PC-3 (cell line): Measurements from ENCODE around the gene GOLGA1. TPM values are rescaled to one million over a fixed set of nuclear protein-coding genes. Genes with fewer than 3 reads are reported as not detected.
"Not testable (repeated sequence)": the region's sequence is repeated elsewhere in the genome, so short reads cannot be mapped to it uniquely, and the experiment has no call there.

Experiments
- ATAC-seq: fragments of 200-7000 bp; cut with Tn5 transposase; 2 replicates; pipeline ENCODE4 v1.9.1; 2020; ENCODE audit warnings: mild to moderate bottlenecking, moderate library complexity
- BruUV-seq: library from RNA; stranded (reverse); fragments of 400-500 nt; replicated peaks from 2 replicates; lab custom pipeline; 2021; lab: Mats Ljungman, UMichigan
- CTCF ChIA-PET: fragments of 300-600 bp; sonication (Branson Sonifier 250); formaldehyde crosslinking; loops from one replicate; lab custom pipeline; 2022; ENCODE audit warnings: antibody characterized with exemption; lab: Charles Lee
- POLR2A ChIA-PET: fragments of 300-600 bp; sonication (Branson Sonifier 250); formaldehyde crosslinking; loops from one replicate; lab custom pipeline; 2022; ENCODE audit warnings: antibody characterized with exemption; ENCODE audit not compliant: unreplicated experiment; lab: Charles Lee
- DNase-seq: peaks from one replicate; pipeline ENCODE4 v3.0.0-alpha.2; 2015
- H2AFZ ChIP-seq: fragments of 300-600 bp; sonication (generic); 2 replicates; pipeline ENCODE4 v1.6.0; 2016; ENCODE audit warnings: antibody characterized with exemption, low read length
- H3F3A ChIP-seq: fragments of 300-600 bp; sonication (generic); one replicate; pipeline ENCODE4 v1.6.0; 2017; ENCODE audit warnings: antibody characterized with exemption, low read length, control low read depth, mild to moderate bottlenecking; ENCODE audit not compliant: unreplicated experiment
- H3K27ac ChIP-seq: fragments of 300-600 bp; sonication (generic); 2 replicates; pipeline ENCODE4 v1.5.1; 2016; ENCODE audit warnings: mild to moderate bottlenecking, low read length
- H3K27me3 ChIP-seq: fragments of 300-600 bp; sonication (generic); 2 replicates; pipeline ENCODE4 v1.6.1; 2016; ENCODE audit warnings: low read length, mixed read lengths
- H3K36me3 ChIP-seq: fragments of 300-600 bp; sonication (generic); 2 replicates; pipeline ENCODE4 v1.6.1; 2016; ENCODE audit warnings: low read depth, mixed run types, low read length, mixed read lengths
- H3K4me1 ChIP-seq: fragments of 300-600 bp; sonication (generic); 2 replicates; pipeline ENCODE4 v1.5.1; 2016; ENCODE audit warnings: low read length; ENCODE audit not compliant: insufficient read depth
- H3K4me2 ChIP-seq: fragments of 300-600 bp; sonication (generic); 2 replicates; pipeline ENCODE4 v1.6.0; 2016; ENCODE audit warnings: low read length
- H3K4me3 ChIP-seq: fragments of 300-600 bp; sonication (generic); 2 replicates; pipeline ENCODE4 v1.5.1; 2016; ENCODE audit warnings: mild to moderate bottlenecking, low read length, mixed read lengths
- H3K79me2 ChIP-seq: fragments of 300-600 bp; sonication (generic); 2 replicates; pipeline ENCODE4 v1.6.1; 2017; ENCODE audit warnings: low read length, mixed read lengths
- H3K9ac ChIP-seq: fragments of 300-600 bp; sonication (generic); 2 replicates; pipeline ENCODE4 v1.6.0; 2016; ENCODE audit warnings: mild to moderate bottlenecking, low read length
- H3K9me2 ChIP-seq: fragments of 300-600 bp; sonication (generic); replicated peaks from 2 replicates; pipeline ENCODE4 v1.6.1; 2016; ENCODE audit warnings: mixed run types, low read length, mixed read lengths
- H3K9me3 ChIP-seq: fragments of 300-600 bp; sonication (generic); 2 replicates; pipeline ENCODE4 v1.6.1; 2016; ENCODE audit warnings: low read length, mixed read lengths
- H4K20me1 ChIP-seq: fragments of 300-600 bp; sonication (generic); 2 replicates; pipeline ENCODE4 v1.6.1; 2016; ENCODE audit warnings: low read length, mixed read lengths
- CTCF ChIP-seq: fragments of 300-600 bp; sonication (generic); conservative IDR thresholded peaks from 2 replicates; pipeline ENCODE4 v1.5.1; 2017; ENCODE audit warnings: antibody characterized with exemption, low read depth, mild to moderate bottlenecking, low read length
- EZH2 ChIP-seq: fragments of 300-600 bp; sonication (generic); IDR thresholded peaks from one replicate; pipeline ENCODE4 v1.6.1; 2017; ENCODE audit warnings: antibody characterized with exemption, mild to moderate bottlenecking, low read length; ENCODE audit not compliant: unreplicated experiment
- EZH2phosphoT487 ChIP-seq: fragments of 300-600 bp; sonication (generic); IDR thresholded peaks from 2 replicates; pipeline ENCODE4 v1.6.1; 2018; ENCODE audit warnings: mild to moderate bottlenecking, antibody characterized with exemption, low read length, borderline replicate concordance
- intact Hi-C: fragments of 100-400 bp; cut with micrococcal nuclease; formaldehyde crosslinking; loops from 2 replicates; pipeline ENCODE4 v1.9.0; 2023
- total RNA-seq: library from RNA; depleted of rRNA; stranded (reverse); fragments of >200 nt; gene quantifications from 2 replicates; pipeline ENCODE4 v1.2.3, GENCODE V29; 2014

Gene GOLGA1
- total RNA-seq, 1 experiment from 2014 or later: 8.6 TPM

- Histone ChIP-seq H3K4me2 (no peak overlapping the region), H2AFZ (no peak overlapping the region), H3K27me3 (no peaks in the 10 kb centered on the region), H3K9me2 (no peaks in the 10 kb centered on the region), H3F3A (no peaks in the 10 kb centered on the region), H3K4me1 (no peaks in the 10 kb centered on the region), H4K20me1 (no peaks in the 10 kb centered on the region), H3K9ac (no peak overlapping the region), H3K4me3 (no peak overlapping the region), H3K9me3 (no peaks in the 10 kb centered on the region), H3K79me2 (no peaks in the 10 kb centered on the region), H3K36me3 (no peaks in the 10 kb centered on the region; the same call in 1 of the 2 replicates), H3K27ac (no peak overlapping the region)
- no TSS peak for BruUV-seq
- ATAC-seq: no peak
- intact Hi-C loops: no loop called here
- no peak for DNase-seq
- POLR2A ChIA-PET: no interaction called here
- CTCF ChIA-PET: no interaction called here
- no peak for TF ChIP-seq EZH2
- TF ChIP-seq CTCF: no peak
- TF ChIP-seq EZH2phosphoT487: no peak
Observed at GRCh38 chr9:124972241-124972770, 31.4 kb upstream of the GOLGA1 start.

GRCh38 chr9:124969401-124969800 lies 28.5 kb upstream of the GOLGA1 start:
- Histone ChIP-seq H3K9ac (no peak overlapping the region), H2AFZ (no peak overlapping the region), H3K79me2 (no peaks in the 10 kb centered on the region), H3K4me3 (no peak overlapping the region), H3K9me2 (no peaks in the 10 kb centered on the region), H3K27ac (no peak overlapping the region), H3K4me1 (no peaks in the 10 kb centered on the region), H3K9me3 (no peaks in the 10 kb centered on the region), H4K20me1 (no peaks in the 10 kb centered on the region), H3K36me3 (no peaks in the 10 kb centered on the region; the same call in 1 of the 2 replicates), H3F3A (no peaks in the 10 kb centered on the region), H3K4me2 (no peak overlapping the region), H3K27me3 (no peaks in the 10 kb centered on the region)
- POLR2A ChIA-PET: no interaction called here
- ATAC-seq (no peak), DNase-seq (no peak)
- CTCF ChIA-PET: no interaction called here
- no TSS peak for BruUV-seq
- TF ChIP-seq EZH2: no peak
- no peak for TF ChIP-seq CTCF
- no peak for TF ChIP-seq EZH2phosphoT487
- intact Hi-C loops: no loop called here

GRCh38 chr9:124968238-124968637 lies 27.4 kb upstream of the GOLGA1 start:
- H4K20me1 ChIP-seq: no peaks in the 10 kb centered on the region
- no peaks in the 10 kb centered on the region for H3K79me2 ChIP-seq
- CTCF ChIA-PET: no interaction called here
- H3K4me3 ChIP-seq: no peak overlapping the region
- H3K9me2 ChIP-seq: no peaks in the 10 kb centered on the region
- no peak overlapping the region for H3K27ac ChIP-seq
- no peak for DNase-seq
- ATAC-seq: no peak
- H3K9ac ChIP-seq: no peak overlapping the region
- no peaks in the 10 kb centered on the region for H3K4me1 ChIP-seq
- POLR2A ChIA-PET: no interaction called here
- no TSS peak for BruUV-seq
- TF ChIP-seq EZH2 (no peak), CTCF (no peak), EZH2phosphoT487 (no peak)
- H3K36me3 ChIP-seq: no peaks in the 10 kb centered on the region; the same call in 1 of the 2 replicates
- no peaks in the 10 kb centered on the region for H3K9me3 ChIP-seq
- no peaks in the 10 kb centered on the region for H3K27me3 ChIP-seq
- H3K4me2 ChIP-seq: no peak overlapping the region
- H3F3A ChIP-seq: no peaks in the 10 kb centered on the region
- H2AFZ ChIP-seq: no peak overlapping the region
- intact Hi-C loops: no loop called here

- H3K4me3 ChIP-seq, intact Hi-C loops, H3K9me2 ChIP-seq, POLR2A ChIA-PET, H3F3A ChIP-seq, DNase-seq, BruUV-seq, H2AFZ ChIP-seq, H3K9ac ChIP-seq, H3K9me3 ChIP-seq, H3K27me3 ChIP-seq, H3K27ac ChIP-seq, H3K4me2 ChIP-seq, ATAC-seq, CTCF ChIA-PET, H4K20me1 ChIP-seq, H3K79me2 ChIP-seq, H3K36me3 ChIP-seq, H3K4me1 ChIP-seq: not testable (repeated sequence)
Observed at GRCh38 chr9:124965775-124966568, 25.1 kb upstream of the GOLGA1 start.
